Stimulated activated CD8-positive, alpha-beta memory T cell treated with anti-CD3 and anti-CD28 coated beads, Interleukin-4, amount 100 ng/mL, for 1 hour (primary cell): Measurements from ENCODE around the gene FOXP1.

Experiments
- DNase-seq, 2 donors: peaks; one replicate each; pipeline ENCODE4 v3.0.0-alpha.2; 2020; ENCODE audit warnings: low read depth in 2 of 2, low spot score in 1 of 2

FOXP1 gene

DNA sequence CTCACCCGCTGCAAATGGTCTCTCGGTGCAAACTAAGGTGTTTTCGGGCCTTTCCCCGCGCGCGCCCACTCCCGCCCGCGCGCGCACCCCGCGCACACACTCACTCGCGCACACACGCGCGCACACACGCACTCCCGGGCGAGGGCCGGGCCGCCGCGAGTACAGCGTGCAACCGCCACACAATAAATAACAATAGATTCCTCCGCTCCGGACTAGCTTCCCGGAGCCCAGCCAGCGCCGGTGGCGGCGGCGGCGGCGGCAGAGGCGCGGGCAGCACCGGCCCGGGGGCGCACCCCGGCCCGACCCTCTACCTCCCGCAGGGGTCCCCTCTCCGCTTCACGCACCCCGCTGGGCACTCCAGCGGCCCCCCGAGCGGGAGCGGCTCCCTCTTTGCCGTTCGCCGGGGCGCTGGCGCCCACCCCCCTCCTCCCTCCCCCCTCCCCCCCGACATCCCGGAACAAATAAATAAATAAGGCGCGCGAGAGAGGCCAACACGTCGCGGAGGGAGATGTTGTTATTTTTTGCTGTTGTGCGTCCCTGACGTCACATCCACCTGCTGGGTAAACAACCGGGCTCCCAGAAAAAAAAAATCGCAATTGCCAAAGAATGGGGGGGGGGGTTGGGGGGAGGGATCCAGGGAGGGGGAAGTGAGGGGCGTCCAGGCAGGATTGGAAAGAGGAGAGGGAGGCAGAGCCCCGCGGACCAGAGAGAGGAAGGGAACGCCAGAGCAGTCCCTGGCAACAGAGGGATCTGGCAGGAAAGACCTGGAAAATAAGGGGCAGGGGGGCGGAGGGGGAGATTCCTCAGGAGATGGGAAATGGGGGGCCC, at the start of gene FOXP1:
FOXP1 (minus strand) TSS at position 163 of the 828 bp plus-strand sequence. CDS start 385,347 bp downstream, outside the sequence.
- no peak for DNase-seq

DNA sequence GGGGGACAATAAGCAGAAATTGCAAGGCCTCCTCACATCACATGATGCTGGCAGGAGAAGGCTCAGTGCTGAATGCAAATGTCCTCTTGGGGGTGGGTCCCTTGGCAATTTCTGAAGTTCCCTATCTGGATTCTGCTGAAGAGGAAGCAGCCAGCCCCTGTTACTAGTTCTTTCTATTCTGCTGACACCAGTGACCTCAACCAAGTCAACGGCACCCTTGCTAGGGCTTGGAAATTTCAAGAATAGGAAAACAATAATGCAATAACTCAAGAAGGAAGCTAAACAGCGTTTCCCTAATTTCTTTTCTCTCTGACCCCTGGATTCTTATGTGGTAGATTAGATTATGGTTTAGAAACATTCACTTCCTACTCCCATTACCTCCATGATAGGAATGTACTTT, 46.2 kb upstream of the FOXP1 start:
- no peak for DNase-seq

DNA sequence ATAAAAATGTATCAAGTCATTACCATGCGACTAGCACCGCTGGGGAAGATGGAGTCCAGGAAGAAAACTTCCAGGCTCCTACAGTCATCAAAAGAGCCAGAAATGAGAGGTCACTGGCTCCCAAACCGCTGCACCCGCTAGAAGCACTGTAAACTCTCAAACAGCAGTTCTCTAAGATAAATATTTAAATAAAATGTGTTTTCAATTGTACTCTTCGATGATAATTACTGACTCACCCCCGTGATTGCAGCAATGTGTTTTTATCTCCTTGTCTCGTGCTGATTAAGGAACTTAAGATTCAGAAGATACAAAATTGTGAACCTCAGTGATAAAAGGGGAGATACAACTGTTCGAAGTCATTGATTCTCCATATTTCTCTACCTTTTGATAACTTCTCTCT, 45.8 kb upstream of the FOXP1 start:
- no peak for DNase-seq

DNA sequence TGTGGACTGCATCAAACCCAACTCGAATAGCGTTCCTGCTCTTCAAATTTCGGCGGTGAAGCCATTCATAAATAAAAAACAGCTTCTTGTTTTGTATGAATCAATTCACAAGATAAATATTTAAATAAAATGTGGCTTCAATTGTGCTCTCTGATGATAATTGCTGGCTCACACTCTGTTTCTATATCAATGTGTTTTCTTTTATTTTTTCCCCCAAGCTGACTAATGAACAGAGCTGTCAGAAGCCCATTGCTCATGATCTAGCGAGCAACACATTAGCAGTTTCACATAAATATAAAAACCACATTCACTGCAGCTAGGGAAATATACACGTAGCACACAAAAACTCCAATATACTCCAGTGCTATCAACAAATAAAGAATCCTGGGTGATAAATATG, 45.0 kb upstream of the FOXP1 start:
- DNase-seq: no peak

DNA sequence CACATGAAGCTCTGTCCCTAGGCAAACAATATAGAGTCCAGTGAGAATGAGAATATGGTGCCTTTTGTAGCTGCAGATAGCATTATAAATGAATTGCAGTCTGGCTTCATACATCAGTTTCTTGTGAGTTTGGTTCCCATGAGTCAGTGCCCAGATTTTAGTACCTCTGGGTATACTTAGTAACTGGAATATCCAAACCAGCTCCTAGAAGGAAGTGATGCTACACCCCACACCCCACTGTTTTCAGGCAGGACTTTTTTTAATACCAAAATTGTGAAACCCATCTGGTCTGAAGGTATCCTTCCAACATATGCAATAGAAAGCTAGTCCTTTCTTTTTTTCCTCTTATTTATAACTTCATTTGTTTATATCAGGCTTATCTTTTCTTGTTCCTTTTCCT, 42.1 kb upstream of the FOXP1 start:
- DNase-seq: no peak

DNA sequence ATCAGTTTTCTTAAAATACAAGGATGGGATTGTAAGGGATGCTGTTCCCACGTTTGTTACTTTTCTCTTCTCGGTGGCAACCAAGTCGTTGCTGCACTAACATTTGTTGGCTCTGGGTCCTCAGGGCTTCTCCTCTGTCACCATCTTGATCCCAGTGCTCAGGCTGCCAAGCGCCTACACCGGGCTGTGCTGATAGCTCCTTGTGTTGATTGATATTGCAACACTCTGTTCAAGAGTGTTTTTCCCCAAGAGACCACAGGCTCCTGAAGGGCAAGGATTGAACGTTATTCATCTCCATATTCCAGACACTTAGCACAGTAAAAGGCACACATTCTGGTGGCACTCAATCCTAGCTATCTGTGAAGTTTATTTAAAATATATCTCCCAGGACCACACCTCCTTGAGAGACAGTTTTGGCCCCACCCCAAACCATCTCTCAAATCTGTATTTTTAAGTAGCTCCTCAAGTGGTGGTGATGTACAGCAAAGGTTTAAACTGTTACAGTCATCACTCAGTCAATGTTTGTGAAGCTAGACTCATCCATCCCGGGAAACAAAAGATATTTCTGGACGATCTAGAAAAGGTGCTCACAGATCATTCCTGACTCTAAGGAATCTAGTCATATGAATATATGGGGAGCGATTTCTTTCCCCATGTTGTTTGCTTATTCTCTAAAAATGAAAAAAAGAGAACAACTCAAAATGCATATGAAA, 38.5 kb upstream of the FOXP1 start:
- no peak for DNase-seq

DNA sequence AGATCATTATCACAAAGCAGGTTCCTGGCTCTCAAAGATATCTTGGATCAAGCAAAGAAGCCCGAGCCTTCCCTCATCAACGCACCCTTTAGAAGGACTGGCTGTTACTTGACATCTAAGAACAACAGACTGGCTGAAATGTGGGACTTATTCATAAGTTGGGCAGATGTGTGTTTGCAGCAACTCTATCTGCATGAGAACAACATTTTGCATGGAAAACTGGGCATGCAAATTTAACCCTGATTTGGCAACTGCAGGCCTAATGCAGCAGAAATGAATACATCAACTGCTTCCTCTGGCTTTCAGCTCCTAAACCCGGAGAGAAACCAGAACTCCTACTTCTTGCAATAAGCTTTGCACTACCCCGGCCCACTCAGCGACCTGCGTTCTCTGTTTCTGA, 35.0 kb upstream of the FOXP1 start:
- DNase-seq: no peak

DNA sequence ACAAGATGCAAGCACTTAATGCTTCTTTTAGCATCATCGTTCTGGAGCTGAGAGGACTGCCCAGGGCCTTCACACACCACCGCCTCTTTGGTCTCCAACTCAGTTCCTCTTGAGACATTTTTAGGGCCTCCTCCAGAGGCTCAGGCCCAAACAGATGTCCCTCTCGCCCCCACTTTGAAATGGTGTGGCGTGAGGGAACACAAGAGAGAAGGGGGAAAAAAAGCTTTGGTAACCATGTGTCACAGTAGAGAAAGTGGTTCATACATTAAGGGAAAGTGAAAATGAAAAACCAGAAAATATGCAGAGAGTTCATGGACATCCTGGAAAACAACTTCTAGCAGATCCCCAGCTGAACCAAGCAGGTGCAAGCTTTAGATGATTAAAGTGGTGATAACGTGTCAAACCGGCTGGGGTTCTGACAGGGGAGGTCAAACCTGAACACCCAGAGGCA, 33.1 kb upstream of the FOXP1 start:
- DNase-seq: no peak

DNA sequence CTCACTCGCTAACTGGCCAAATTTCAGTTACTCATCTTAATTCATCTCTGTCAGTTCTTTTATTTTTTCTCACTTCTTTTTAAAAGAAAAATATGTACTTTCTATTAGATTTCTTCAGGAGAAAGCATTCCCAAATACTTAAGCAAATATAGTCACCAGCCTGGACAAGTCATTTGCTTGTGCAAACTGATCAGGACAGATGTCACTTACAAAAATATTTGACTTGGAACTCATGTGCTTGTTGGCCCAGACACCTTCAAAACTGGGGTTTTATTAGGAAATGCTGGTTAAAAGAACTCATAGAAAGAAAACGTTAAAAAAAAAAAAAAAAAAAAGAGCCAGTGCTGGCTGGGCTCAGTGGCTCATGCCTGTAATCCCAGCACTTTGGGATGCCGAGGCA, 31.3 kb upstream of the FOXP1 start:
- DNase-seq: no peak

DNA sequence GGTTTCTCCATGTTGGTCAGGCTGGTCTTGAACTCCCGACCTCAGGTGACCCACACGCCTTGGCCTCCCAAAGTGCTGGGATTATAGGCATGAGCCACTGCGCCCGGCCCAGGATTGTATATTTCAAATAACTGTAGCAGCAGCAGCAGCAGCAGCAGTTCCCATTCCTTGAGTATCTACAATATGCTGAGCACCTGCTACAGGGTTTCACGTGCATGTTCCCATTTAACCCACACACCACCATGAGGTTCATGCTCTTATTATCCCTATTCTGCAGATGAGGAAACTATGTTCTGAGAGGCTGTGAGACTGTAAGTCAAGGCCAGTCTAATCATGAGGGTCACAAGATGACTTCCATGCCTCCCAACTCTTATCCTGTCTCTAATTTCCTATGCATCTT, 30.9 kb upstream of the FOXP1 start:
- no peak for DNase-seq

DNA sequence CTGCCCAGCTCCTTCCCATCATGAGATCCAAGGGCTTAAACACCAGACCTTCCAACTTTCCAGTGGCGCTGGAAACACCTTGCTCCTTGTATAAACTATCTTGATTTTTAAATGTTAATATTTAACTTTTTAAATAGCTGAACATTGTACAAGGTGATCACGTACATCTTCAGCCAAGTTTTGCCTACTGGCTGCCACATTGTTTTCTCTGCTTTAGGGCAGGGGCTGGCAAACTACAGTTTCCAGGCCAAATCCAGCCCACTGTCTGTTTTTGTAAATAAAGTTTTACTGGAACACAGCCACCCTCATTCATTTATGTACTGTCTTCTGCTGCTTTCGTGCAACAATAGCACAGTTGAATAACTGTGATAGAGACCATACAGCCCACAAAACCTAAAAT, 27.6 kb upstream of the FOXP1 start:
- DNase-seq: no peak

DNA sequence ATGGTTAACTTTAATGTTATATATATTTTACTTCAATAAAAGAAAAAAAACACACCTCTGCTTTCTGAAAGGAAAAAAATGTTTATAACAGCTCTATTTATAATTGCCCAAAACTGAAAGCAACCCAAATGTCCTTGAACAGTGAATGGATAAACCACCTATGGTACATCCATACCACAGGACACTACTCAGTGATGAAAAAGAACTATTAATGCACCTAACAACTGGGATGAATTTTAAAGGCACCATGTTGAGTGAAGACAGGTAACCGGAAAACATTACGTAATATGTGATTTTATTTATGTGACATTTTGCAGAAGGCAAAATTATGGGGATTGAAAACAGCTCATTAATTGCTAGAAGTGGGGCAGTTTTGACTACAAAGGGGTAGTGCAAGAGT, 23.8 kb upstream of the FOXP1 start:
- DNase-seq: no peak

DNA sequence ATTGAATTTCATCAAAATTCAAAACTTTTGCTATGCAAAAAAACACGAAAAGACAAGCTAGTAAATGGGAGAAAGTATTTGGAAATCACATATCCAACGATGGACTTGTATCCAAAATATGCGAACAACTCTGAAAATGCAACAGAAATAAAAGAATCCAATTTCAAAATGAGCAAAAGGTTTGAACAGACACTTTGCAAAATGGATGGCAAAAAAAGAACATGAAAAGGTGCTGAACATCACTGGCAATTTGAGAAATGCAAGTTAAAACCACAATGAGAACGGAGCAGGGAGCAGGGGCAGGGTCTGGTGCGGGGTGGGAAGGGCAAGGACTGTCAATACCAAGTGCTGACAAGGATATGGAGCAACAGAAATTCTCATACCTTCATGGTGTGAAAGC, 23.1 kb upstream of the FOXP1 start:
- DNase-seq: no peak

DNA sequence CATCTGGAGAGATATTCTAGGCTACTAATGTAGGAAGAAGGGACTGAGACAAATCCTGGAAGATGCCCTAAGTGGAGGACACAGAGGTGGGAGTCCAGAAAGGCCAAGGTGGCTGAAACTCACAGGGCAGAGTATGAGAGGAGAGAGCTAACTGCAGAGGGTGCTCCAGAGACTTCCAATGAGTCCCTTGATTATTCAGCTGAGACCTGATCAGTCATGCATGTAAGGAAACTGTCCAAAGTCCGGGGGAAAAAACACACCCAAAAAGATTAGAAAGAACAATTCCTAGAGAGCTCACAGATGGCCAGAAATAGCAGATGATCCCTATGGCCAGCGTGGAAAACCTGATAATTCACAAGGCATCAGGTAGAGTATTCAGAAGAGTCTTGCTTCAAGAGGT, 18.7 kb upstream of the FOXP1 start:
- no peak for DNase-seq

DNA sequence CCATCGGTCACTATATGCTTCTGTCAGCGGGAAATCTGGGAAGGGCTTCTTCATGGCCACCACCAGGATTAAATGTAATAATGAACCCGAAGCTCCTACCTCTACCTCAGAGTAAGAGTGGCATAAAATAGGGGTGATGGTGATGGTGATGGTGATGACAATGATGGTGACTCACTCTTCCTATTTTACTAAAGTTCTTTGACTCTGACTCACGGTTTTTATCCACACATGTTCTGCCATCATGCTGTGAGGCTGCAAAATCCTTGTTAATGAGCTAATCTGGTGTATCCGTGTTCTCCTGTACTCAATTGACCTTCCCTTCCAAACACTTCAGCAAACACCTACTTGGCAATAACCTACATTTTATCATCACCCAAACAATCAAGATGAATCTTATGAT, 18.3 kb upstream of the FOXP1 start:
- no peak for DNase-seq

DNA sequence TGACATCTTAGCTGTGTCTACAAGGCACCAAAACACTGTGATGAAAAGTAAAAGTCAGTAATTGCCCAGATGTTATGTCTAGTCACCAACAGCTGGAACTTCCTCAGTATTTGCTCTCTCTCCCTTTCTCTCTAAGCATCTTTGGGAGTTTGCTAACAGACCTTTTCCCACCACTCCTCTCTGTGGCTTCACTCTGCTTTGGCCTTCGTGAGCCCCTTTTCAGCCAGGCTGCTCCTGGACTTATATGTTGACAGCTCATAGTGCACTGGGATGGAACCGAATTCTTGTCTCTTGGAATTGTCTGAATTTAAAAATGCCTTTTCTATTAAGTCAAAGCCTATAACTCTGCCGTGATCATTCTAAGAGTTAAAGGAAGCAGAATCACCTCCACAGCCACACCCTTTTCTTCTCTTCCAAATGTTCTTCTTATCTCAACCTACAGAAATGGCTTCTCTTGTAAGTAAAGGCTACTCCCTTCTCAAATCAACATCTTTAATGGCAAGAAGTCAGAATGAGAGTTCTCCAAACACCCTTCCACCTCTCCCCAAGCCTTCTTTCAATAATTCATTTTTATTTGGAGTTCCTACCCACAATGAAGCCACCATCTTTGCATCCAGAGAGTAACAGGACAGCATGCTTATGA, 17.2 kb upstream of the FOXP1 start:
- no peak for DNase-seq

DNA sequence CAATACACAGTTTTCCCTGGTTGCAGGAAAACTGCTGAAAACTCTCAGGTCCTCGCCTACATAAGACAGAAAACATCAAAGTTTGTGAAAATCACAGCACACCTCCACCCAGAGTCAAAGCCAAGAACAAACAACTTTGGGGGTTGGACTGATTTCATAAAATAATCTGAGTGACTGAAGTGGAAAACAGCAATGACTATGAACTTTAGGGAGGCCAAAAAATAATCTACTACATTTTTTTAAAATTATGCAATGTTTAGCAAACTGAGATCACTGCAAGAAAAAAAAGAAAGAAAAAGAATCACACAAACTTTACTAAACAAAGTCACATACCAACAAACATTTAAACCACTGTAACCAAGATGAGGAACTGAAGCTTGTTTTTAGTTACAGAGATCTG, 15.9 kb upstream of the FOXP1 start:
- no peak for DNase-seq

DNA sequence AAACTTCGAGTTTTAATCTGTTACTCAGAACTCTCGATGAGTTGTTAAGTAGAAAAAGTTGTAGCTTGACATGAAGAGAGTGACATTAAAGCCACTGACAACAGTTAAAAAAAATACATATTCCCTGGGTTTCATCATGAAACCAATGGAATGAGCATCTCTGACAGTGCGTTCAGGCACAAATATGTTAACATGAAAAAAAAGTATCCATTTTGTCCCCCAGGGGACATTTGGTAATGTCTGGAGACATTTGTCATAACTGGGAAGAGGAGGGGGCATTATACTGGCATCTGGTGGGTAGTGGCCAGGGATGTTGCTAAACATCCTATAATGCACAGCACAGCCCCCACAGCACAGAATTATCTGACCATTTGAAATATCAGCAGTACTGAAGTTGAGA, 14.8 kb upstream of the FOXP1 start:
- DNase-seq: no peak

DNA sequence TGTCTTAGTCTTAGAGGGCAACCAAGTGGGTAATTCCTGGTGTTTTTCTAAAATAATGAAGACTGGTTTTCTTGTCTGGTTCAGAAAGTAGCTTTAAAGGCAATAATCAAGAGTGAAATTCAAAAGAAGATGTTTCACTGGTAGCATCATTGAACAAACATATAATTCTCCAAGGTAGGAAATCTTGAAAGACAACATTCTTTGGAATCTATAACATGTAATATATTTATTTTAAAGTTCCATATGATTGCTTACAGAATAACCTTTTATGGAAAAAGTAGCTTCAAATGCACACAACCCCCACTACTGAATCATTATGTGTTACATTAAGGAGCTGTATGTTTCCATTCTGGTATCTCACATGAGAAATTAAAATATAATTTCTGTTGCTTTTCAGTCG, 13.8 kb upstream of the FOXP1 start:
- no peak for DNase-seq

DNA sequence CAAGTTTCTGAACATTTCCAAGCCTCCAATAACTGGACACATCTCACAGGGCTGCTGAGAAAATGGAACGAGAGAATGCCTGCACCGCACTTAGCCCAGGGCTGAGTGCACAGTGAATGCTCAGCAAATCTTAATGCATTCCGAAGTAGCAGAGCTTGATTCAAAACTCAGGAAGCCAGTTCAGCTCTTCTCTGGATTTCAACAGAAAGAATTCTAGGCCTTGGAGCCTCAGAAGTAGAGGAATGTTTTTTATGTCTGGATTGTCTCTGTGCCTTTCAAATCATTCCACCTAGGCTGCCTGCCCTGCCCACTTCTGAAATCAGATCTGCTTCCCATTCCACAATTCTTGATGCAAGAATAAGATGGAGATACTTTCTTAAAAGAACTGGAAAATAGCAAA, 9.6 kb upstream of the FOXP1 start:
- no peak for DNase-seq

DNA sequence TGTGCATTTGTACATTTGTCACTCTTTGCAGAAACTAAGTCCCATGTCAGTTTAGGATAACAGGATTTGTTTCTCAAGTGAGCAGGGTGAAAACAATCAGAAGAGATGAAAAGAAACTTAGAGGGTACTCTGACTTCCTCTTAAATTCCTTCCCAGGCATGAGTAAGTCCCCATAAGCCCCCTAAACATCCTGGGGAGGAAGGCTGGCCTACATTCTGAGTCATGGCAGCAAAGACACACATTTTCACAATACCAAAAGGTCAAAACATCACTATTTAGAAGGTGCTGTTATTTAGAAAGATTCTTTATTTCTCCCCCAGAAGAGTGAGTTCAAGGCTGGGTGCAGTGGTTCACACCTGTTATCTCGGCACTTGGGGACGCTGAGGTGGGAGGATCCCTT, 7.6 kb upstream of the FOXP1 start:
- DNase-seq: no peak

DNA sequence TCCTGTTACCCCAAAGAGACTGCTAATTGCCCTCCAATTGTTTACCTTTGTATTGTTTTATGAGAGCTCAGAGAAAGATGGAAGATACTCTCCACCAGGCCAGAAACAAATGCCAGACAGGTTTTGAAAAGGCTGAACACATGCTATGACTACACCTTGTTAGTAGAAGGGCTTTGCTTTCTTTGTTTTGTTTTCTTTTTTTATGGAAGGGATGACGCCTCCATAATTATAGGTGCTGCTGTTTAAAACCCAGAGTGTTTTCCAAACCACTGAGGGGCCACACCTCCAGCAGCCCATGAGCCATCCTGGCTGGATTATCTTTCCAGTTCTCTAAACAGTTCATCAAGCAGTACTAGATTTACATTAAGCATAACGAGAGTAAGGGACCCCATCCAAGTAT, 5.6 kb upstream of the FOXP1 start:
- DNase-seq: no peak
